ENCODE results near the gene EPS8L2. TPM values are rescaled to one million over a fixed set of nuclear protein-coding genes. Genes with fewer than 3 reads are reported as not detected.

EPS8L2 gene
- total and polyA plus RNA-seq, 9 of the 15 experiments (the other 6 are each of a cell fraction or from before 2014, with no cell fraction given): 0.75 to 17.0 (median 3.7) TPM

DNA sequence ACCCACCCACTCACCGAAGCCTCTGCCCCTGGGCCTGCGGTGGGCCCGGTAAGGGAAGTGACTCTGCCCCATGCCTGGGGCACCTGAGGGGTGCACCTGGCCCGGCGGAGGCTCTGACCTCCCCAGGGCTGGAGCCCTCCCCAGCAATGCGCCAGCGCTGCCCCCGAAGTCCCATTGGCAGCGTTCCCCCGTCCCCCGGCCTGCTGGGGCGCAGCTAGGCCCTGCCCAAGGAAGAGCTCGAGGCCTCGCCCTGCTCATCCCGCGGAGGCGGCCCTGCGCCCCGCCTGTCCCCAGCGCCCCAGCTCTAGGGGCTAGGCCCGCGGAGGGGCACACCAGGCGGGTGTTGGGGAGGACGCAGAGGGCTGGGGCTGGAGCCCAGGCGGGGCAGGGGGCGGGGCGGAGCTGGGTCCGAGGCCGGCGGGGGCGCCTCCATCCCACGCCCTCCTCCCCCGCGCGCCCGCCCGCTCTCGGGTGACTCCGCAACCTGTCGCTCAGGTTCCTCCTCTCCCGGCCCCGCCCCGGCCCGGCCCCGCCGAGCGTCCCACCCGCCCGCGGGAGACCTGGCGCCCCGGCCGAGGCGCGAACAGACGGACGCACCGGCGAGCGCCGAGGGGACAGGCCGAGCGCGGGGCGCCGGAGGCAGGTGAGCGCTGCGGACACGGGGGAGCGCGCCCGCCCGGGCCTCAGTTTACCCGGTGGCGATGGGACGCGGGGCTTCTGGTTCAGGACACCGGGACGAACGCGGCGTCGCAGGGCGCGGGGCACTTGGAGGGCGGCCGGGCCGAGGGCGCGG is at the start of gene EPS8L2 (continued):
- TF ChIP-seq, protein P1, sequence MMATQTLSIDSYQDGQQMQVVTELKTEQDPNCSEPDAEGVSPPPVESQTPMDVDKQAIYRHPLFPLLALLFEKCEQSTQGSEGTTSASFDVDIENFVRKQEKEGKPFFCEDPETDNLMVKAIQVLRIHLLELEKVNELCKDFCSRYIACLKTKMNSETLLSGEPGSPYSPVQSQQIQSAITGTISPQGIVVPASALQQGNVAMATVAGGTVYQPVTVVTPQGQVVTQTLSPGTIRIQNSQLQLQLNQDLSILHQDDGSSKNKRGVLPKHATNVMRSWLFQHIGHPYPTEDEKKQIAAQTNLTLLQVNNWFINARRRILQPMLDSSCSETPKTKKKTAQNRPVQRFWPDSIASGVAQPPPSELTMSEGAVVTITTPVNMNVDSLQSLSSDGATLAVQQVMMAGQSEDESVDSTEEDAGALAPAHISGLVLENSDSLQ (IDR thresholded peaks at IDR 0.05): peak; percentile 24; the same call in 1 of the 2 replicates
- TF ChIP-seq FIP1L1 (IDR thresholded peaks at IDR 0.05; ENCODE audit: low read depth, low read length, poor library complexity, severe bottlenecking) (no peak), CHD4 (IDR thresholded peaks at IDR 0.05; ENCODE audit: insufficient read depth, insufficient replicate concordance, low read depth, low read length, poor library complexity, severe bottlenecking) (no peak), EGR1 (conservative IDR thresholded peaks at IDR 0.05) (peak; percentile 66), ZNF79 (CRISPR knock-in tag; IDR thresholded peaks at IDR 0.05; ENCODE audit: low read depth) (no peak), PHF8 (IDR thresholded peaks at IDR 0.05; ENCODE audit: borderline replicate concordance, low read length) (peak; percentile 50; the same call in 1 of the 2 replicates)
- TF ChIP-seq, protein P2, sequence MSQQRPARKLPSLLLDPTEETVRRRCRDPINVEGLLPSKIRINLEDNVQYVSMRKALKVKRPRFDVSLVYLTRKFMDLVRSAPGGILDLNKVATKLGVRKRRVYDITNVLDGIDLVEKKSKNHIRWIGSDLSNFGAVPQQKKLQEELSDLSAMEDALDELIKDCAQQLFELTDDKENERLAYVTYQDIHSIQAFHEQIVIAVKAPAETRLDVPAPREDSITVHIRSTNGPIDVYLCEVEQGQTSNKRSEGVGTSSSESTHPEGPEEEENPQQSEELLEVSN (IDR thresholded peaks at IDR 0.05; ENCODE audit: borderline replicate concordance in 1 of 2, extremely low read depth in 1 of 2, insufficient read depth in 1 of 2, insufficient read length in 1 of 2, low read depth in 1 of 2, low read length in 1 of 2, poor library complexity in 1 of 2, severe bottlenecking in 1 of 2): peak in 1 of 2 experiments; percentile 42
